Measurements from ENCODE around the gene PRKN. TPM values are rescaled to one million over a fixed set of nuclear protein-coding genes. Genes with fewer than 3 reads are reported as not detected.

PRKN gene
- total and polyA plus RNA-seq, 8 donors, result 0.82 to 7.2 (median 2.9) TPM

DNA sequence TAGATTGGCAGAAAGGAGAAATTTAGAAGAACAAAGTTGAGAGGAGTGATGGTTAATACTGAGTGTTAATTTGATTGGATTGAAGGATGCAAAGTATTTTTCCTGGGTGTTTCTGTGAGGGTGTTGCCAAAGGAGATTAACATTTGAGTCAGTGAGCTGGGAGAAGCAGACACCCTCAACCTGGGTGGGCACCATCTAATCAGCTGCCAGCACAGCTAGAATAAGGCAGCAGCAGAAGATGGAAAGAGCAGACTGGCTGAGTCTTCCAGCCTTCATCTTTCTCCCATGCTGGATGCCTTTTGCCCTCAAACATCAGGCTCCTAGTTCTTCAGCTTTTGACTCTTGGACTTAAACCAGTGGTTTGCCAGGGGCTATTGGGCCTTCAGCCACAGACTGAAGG lies 1016.1 kb downstream of the PRKN start:
- no peak for FAIRE-seq

GRCh38 chr6:161710698-161711097 lies 1016.9 kb downstream of the PRKN start:
- no peaks in the 10 kb centered on the region for H3K4me1 ChIP-seq
- DNase-seq, result no peak
- WGBS, 2 donors, result 77 to 87% methylated on average over 2 of the region's 2 CpGs
- H3K9me3 ChIP-seq, result no peaks in the 10 kb centered on the region
- no peak for ATAC-seq
- H3K27ac ChIP-seq, result no peak overlapping the region
- no peak for FAIRE-seq
- no peaks in the 10 kb centered on the region for H3K27me3 ChIP-seq
- no peaks in the 10 kb centered on the region for H3K36me3 ChIP-seq
- H3K4me3 ChIP-seq, result no peak overlapping the region
- TF ChIP-seq CTCF (IDR thresholded peaks at IDR 0.05), result no peak
- intact Hi-C loops (cut with DNase I), result no loop called here

More for the DNA sequence above, 1016.1 kb downstream of the PRKN start:
- no peaks in the 10 kb centered on the region for H3K9me3 ChIP-seq
- intact Hi-C loops (cut with DNase I), result no loop called here
- H3K4me1 ChIP-seq, result no peaks in the 10 kb centered on the region
- H3K27ac ChIP-seq, result no peak overlapping the region
- no peak overlapping the region for H3K4me3 ChIP-seq
- TF ChIP-seq CTCF (IDR thresholded peaks at IDR 0.05), result no peak
- no peak for DNase-seq
- no peak for ATAC-seq
- H3K36me3 ChIP-seq, result no peaks in the 10 kb centered on the region
- no peaks in the 10 kb centered on the region for H3K27me3 ChIP-seq

GRCh38 chr6:161701056-161701455 lies 1026.5 kb downstream of the PRKN start:
- ATAC-seq, result no peak
- 67 to 71% methylated on average over 1 of the region's 1 CpG for WGBS, 2 donors
- Histone ChIP-seq H3K4me1 (peaks cover 0 to 12% (median 0%) of the 10 kb centered on the region in 3 donors), H3K36me3 (no peaks in the 10 kb centered on the region), H3K27ac (no peak overlapping the region), H3K4me3 (no peak overlapping the region), H3K27me3 (no peaks in the 10 kb centered on the region), H3K9me3 (no peaks in the 10 kb centered on the region)
- TF ChIP-seq CTCF (IDR thresholded peaks at IDR 0.05), result no peak
- intact Hi-C loops (cut with DNase I), result no loop called here
- DNase-seq, result no peak
- no peak for FAIRE-seq

- 16 to 36% methylated on average over 2 of the region's 2 CpGs for WGBS, 2 donors
- TF ChIP-seq CTCF (IDR thresholded peaks at IDR 0.05), result no peak
- H3K36me3 ChIP-seq, result no peaks in the 10 kb centered on the region
- H3K4me1 ChIP-seq, result peaks cover 0 to 12% (median 0%) of the 10 kb centered on the region in 3 donors
- no peaks in the 10 kb centered on the region for H3K9me3 ChIP-seq
- no peak overlapping the region for H3K4me3 ChIP-seq
- no peak for DNase-seq
- H3K27me3 ChIP-seq, result no peaks in the 10 kb centered on the region
- no peak for FAIRE-seq
- intact Hi-C loops (cut with DNase I), result loop anchor here in 1 of 3 donors (10.0 kb wide), 1 partner anchor 272 kb away; no protein-coding TSS in a partner anchor
- H3K27ac ChIP-seq, result no peak overlapping the region
- peak; percentile 61 to 89 (median 74) for ATAC-seq
Observed at GRCh38 chr6:161696801-161697200, 1030.8 kb downstream of the PRKN start.

DNA sequence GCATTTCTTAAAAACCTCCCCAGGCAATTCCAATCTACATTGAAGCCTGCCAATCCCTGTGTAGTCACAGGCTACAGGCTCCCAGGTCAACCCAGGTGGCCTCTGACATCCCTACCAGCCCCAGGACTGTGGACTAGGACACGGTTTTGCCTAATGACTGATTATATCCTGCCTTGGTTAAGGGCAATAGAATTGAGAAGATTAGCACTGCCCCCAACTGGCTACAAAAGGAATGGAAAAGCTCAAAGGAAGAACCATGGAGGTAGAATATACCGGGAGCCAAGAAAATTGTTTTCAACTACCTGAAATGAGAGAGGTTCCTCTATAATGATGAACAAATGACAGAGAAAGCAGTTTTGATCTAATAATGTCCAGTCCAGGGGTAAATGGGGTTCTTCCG lies 1032.6 kb downstream of the PRKN start:
- peak in 3 of 4 donors; percentile 26 to 31 (median 28) for TF ChIP-seq CTCF (IDR thresholded peaks at IDR 0.05)
- H3K9me3 ChIP-seq, result no peaks in the 10 kb centered on the region
- H3K4me1 ChIP-seq, result peaks cover 0 to 12% (median 0%) of the 10 kb centered on the region in 3 donors
- peak; percentile 53 to 83 (median 70) for ATAC-seq
- no peak for FAIRE-seq
- peak in 1 of 6 donors; percentile 16 for DNase-seq
- no peak overlapping the region for H3K27ac ChIP-seq
- no peaks in the 10 kb centered on the region for H3K27me3 ChIP-seq
- no peaks in the 10 kb centered on the region for H3K36me3 ChIP-seq
- H3K4me3 ChIP-seq, result no peak overlapping the region
- intact Hi-C loops (cut with DNase I), result loop anchor here in 1 of 3 donors (10.0 kb wide), 1 partner anchor 270 kb away; no protein-coding TSS in a partner anchor
- WGBS, 2 donors, result 59% methylated on average over 3 of the region's 3 CpGs

Data from pancreas (tissue), 10 donors.